DND-41 (cell line): ENCODE data around the gene PDE6G.
A peak's percentile ranks its signal among the peaks of the same experiment; 100 is the strongest.
"Not testable (repeated sequence)": the region's sequence is repeated elsewhere in the genome, so short reads cannot be mapped to it uniquely, and the experiment has no call there.

Source experiments
- ATAC-seq: fragments of 200-7000 bp; cut with Tn5 transposase; 3 replicates; pipeline ENCODE4 v1.9.1; 2021; ENCODE audit warnings: low read depth; ENCODE audit not compliant: insufficient read depth
- DNase-seq: peaks from one replicate; pipeline ENCODE4 v3.0.0-alpha.2; 2020
- H2AFZ ChIP-seq: 2 replicates; pipeline ENCODE4 v1.6.0; 2012; ENCODE audit warnings: low read depth, low read length
- H3K27ac ChIP-seq: 2 replicates; pipeline ENCODE4 v1.5.1; 2012; ENCODE audit warnings: low read length, inconsistent platforms
- H3K27me3 ChIP-seq: fragments of 200-600 bp; sonication (generic); 2 replicates; pipeline ENCODE4 v1.6.0; 2012; ENCODE audit warnings: low read length, mild to moderate bottlenecking, inconsistent platforms; ENCODE audit not compliant: insufficient read depth, poor library complexity
- H3K36me3 ChIP-seq: 2 replicates; pipeline ENCODE4 v1.5.1; 2012; ENCODE audit warnings: low read length, inconsistent platforms; ENCODE audit not compliant: insufficient read depth
- H3K4me1 ChIP-seq: 2 replicates; pipeline ENCODE4 v1.5.1; 2012; ENCODE audit warnings: mild to moderate bottlenecking, low read length; ENCODE audit not compliant: insufficient read depth
- H3K4me2 ChIP-seq: 2 replicates; pipeline ENCODE4 v1.6.0; 2012; ENCODE audit warnings: mild to moderate bottlenecking, moderate library complexity, low read length, inconsistent platforms; ENCODE audit not compliant: insufficient read depth
- H3K4me3 ChIP-seq, 2 experiments: fragments of 200-600 bp in 1 of 2; shearing (Covaris generic) in 1 of 2; 2 replicates each; pipeline ENCODE4 v1.5.1; 2012 to 2016; ENCODE audit warnings: inconsistent platforms in 2 of 2, low read length in 2 of 2, mild to moderate bottlenecking in 2 of 2, low read depth in 1 of 2, moderate library complexity in 1 of 2
- H3K79me2 ChIP-seq: 2 replicates; pipeline ENCODE4 v1.6.0; 2012; ENCODE audit warnings: low read length, inconsistent platforms; ENCODE audit not compliant: insufficient read depth
- H3K9ac ChIP-seq: 2 replicates; pipeline ENCODE4 v1.6.0; 2012; ENCODE audit warnings: low read depth, mild to moderate bottlenecking, inconsistent platforms, low read length, moderate library complexity
- H3K9me3 ChIP-seq: 2 replicates; pipeline ENCODE4 v1.5.1; 2012; ENCODE audit warnings: low read length, moderate library complexity, mild to moderate bottlenecking, inconsistent platforms; ENCODE audit not compliant: insufficient read depth, severe bottlenecking
- H4K20me1 ChIP-seq: 2 replicates; pipeline ENCODE4 v1.6.0; 2012; ENCODE audit warnings: low read length; ENCODE audit not compliant: insufficient read depth
- EZH2 ChIP-seq: IDR thresholded peaks from 3 replicates; pipeline ENCODE4 v1.6.1; 2012; ENCODE audit warnings: borderline replicate concordance, low read depth, mild to moderate bottlenecking, moderate library complexity, low read length, inconsistent platforms; ENCODE audit not compliant: severe bottlenecking
- TF ChIP-seq, protein P1 (sequence below): IDR thresholded peaks from 2 replicates; pipeline ENCODE4 v1.5.1; 2012; ENCODE audit warnings: borderline replicate concordance, low read length, moderate library complexity, mild to moderate bottlenecking; ENCODE audit not compliant: poor library complexity, severe bottlenecking; ENCODE audit errors: extremely low read depth

Gene PDE6G

DNA sequence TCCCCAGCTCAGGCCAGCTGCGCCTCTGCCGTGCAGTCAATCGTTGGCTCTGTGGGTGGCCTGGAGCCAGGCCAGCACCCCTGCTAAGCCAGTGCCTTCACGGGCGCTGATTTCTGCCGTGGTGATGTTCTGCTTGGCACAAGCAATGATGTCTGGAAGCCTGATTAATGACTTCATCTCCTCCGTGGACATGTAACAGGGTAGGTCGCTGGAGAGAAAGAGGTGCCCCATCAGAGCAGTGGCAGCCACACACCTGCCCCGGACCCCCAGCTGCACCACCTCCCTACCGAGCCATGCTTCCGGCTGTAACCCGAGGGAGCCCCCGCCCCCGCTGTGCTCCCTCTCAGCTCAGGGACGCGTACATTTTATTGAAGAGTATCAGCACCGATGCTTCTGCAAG is 25.3 kb upstream of the PDE6G start:
- Histone ChIP-seq H3K4me3 (no peak overlapping the region), H3K79me2 (peaks cover 60% of the 10 kb centered on the region), H3K36me3 (peaks cover 39% of the 10 kb centered on the region), H3K27ac (no peak overlapping the region), H3K9ac (no peak overlapping the region; the same call in 1 of the 2 replicates), H3K27me3 (no peaks in the 10 kb centered on the region), H3K4me2 (peak overlapping the region; percentile 79; the same call in 1 of the 2 replicates), H2AFZ (no peak overlapping the region), H3K9me3 (no peaks in the 10 kb centered on the region), H4K20me1 (peaks cover 35% of the 10 kb centered on the region), H3K4me1 (peaks cover 40% of the 10 kb centered on the region)
- DNase-seq (no peak), ATAC-seq (no peak)
- no peak for TF ChIP-seq EZH2

DNA sequence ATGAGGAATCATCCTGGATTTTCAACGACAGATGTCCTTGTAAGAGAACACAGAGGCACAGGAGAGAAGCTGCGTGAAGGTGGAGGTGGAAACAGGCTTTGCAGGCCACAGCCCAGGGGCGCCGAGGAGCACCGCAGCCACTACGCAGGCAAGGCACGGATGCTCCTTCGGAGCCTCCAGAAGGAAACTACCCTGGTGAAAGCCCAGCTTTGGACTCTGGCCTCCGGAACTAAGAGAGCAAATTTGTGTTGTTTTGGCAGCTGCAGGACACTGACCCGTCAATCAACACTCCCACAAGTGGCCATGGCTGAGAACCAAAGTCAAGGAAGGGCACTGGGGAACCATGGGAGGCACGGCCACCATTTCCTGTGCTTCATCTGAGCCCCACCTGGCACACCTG is 23.8 kb upstream of the PDE6G start:
- H3K4me2 ChIP-seq, result no peak overlapping the region
- DNase-seq (no peak), ATAC-seq (no peak)
- H3K4me3 ChIP-seq, result no peak overlapping the region
- no peak overlapping the region for H3K9ac ChIP-seq
- no peaks in the 10 kb centered on the region for H3K27me3 ChIP-seq
- H3K4me1 ChIP-seq, result peaks cover 26% of the 10 kb centered on the region
- no peak overlapping the region for H3K27ac ChIP-seq
- peaks cover 22% of the 10 kb centered on the region for H4K20me1 ChIP-seq
- no peaks in the 10 kb centered on the region for H3K9me3 ChIP-seq
- no peak overlapping the region for H2AFZ ChIP-seq
- TF ChIP-seq, protein P1, sequence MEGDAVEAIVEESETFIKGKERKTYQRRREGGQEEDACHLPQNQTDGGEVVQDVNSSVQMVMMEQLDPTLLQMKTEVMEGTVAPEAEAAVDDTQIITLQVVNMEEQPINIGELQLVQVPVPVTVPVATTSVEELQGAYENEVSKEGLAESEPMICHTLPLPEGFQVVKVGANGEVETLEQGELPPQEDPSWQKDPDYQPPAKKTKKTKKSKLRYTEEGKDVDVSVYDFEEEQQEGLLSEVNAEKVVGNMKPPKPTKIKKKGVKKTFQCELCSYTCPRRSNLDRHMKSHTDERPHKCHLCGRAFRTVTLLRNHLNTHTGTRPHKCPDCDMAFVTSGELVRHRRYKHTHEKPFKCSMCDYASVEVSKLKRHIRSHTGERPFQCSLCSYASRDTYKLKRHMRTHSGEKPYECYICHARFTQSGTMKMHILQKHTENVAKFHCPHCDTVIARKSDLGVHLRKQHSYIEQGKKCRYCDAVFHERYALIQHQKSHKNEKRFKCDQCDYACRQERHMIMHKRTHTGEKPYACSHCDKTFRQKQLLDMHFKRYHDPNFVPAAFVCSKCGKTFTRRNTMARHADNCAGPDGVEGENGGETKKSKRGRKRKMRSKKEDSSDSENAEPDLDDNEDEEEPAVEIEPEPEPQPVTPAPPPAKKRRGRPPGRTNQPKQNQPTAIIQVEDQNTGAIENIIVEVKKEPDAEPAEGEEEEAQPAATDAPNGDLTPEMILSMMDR, result no peak
- TF ChIP-seq EZH2, result no peak
- H3K79me2 ChIP-seq, result peaks cover 45% of the 10 kb centered on the region
- peaks cover 28% of the 10 kb centered on the region for H3K36me3 ChIP-seq

DNA sequence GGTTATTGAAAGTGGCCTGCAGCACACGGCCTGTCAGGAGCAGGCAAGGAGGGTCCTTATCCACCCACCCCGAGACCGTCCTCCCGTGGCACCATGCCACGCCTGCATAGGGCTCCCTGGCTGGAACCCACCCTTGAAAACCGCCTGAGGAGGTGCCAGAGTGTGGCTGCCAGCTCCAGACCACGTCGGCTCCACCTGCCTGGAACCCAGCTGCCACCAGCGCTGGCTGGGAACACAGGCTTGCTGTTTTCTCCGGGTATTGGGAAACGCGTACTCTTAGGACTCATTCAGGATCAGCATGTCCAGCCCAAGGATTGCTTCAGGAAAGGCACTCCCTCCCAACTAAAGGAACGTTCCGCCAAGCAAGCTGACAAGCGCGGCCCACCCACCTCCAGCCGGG is 20.6 kb upstream of the PDE6G start:
- Histone ChIP-seq H4K20me1 (peaks cover 18% of the 10 kb centered on the region; the same call in 1 of the 2 replicates), H3K9me3 (no peaks in the 10 kb centered on the region), H3K27ac (no peak overlapping the region), H3K9ac (no peak overlapping the region), H3K27me3 (no peaks in the 10 kb centered on the region), H3K4me1 (peaks cover 6% of the 10 kb centered on the region; the same call in 1 of the 2 replicates), H3K4me2 (no peak overlapping the region), H3K36me3 (peaks cover 43% of the 10 kb centered on the region), H3K4me3 (no peak overlapping the region), H3K79me2 (peaks cover 15% of the 10 kb centered on the region), H2AFZ (no peak overlapping the region)
- ATAC-seq (0 out of 3 replicates have a peak, but pooled peaks have one; percentile 12), DNase-seq (no peak)
- TF ChIP-seq, protein P1, result no peak
- no peak for TF ChIP-seq EZH2

DNA sequence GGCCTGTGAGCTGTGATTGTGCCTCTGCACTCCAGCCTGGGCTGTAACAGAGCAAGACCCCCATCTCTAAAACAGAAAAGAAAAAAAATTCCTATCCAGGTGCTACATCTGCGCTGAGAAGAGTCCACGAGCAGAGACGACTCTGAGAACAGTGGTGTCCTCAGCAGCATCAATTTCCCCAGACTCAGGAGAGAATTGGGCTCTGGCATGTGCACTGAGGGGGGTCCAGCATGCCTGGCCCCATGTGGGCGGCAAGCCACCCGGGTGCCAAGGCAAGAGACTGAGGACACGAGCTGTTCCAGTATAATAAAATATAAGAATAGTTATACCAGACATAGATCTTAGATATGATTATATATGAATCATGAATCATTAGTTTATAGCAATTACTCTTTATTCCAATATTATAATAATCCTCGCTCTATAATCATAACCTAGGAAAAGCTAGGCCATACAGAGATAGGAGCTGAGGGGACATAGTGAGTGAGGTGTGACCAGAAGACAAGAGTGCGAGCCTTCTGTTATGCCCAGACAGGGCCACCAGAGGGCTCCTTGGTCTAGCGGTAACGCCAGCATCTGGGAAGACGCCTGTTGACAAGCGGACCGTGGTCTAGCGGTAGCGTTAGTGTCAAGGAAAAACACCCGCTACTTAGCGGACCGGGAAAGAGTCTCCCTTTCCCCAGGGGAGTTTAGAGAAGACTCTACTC is 19.3 kb upstream of the PDE6G start:
- not testable (repeated sequence) for H3K4me2 ChIP-seq, H3K27me3 ChIP-seq, H3K4me3 ChIP-seq, H3K27ac ChIP-seq, H3K9ac ChIP-seq, H2AFZ ChIP-seq, ATAC-seq, H3K9me3 ChIP-seq, H3K79me2 ChIP-seq, H3K4me1 ChIP-seq
- peak; percentile 40 for DNase-seq
- Histone ChIP-seq H3K36me3 (peaks cover 44% of the 10 kb centered on the region), H4K20me1 (peaks cover 13% of the 10 kb centered on the region; the same call in 1 of the 2 replicates)
- TF ChIP-seq, protein P1, result peak; percentile 50
